GM20000 (cell line): ENCODE data around the gene EPN1.

ENCODE experiments used
- DNase-seq: peaks from one replicate; pipeline ENCODE4 v3.0.0; 2012; ENCODE audit warnings: low spot score
- CTCF ChIP-seq: IDR thresholded peaks from 2 replicates; pipeline ENCODE4 v1.5.1; 2012; ENCODE audit warnings: mild to moderate bottlenecking, control low read depth; ENCODE audit errors: extremely low read depth, missing control alignments

The EPN1 gene

DNA sequence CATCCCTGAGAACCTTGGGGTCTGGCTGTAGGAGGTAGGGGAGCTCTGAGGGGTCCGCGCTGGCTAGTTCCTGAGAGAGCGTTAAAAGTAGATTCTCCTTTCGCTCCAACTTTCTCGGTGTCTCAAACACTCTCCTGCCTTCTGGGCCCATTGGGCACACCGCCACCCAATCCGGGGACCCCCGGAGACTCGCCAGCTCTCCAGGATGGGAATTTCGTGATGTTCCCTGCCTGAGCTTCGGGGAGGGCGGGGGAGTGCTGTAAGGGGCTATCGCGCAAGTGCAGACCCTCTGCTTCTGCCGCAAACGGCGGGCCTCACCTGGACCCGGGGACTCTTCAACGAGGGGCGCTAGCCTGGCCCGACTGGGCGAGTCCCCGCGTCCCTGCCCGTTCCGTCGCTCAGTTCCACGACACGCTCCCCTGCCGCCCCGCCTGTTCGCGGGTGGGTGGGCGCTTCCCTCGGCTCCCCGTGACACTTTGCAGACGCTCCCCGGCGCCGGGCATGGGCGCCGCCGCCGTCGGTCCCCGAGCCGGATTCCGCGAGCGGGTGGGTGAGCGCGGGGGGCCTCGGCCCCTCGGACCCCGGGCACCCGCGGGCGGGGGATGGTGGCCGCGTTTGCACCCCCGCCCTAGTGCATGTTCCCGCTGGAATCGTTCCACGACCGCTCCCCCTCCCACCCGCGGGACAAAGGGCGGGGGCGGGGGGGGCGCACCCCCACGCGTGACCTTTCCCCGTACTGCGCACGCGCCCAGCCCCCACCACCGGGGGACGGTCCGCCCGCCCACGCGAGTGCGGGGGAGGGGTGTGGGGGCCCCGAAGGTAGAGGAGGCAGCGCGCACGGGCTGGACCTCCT is 27.1 kb upstream of the EPN1 start, which contains the start of gene CCDC106:
Gene CCDC106, plus strand, starts transcription at position 481 of the 853 bp plus-strand sequence. CDS start 835 bp downstream, outside the sequence.
- peak; percentile 74 for DNase-seq
- no peak for TF ChIP-seq CTCF

DNA sequence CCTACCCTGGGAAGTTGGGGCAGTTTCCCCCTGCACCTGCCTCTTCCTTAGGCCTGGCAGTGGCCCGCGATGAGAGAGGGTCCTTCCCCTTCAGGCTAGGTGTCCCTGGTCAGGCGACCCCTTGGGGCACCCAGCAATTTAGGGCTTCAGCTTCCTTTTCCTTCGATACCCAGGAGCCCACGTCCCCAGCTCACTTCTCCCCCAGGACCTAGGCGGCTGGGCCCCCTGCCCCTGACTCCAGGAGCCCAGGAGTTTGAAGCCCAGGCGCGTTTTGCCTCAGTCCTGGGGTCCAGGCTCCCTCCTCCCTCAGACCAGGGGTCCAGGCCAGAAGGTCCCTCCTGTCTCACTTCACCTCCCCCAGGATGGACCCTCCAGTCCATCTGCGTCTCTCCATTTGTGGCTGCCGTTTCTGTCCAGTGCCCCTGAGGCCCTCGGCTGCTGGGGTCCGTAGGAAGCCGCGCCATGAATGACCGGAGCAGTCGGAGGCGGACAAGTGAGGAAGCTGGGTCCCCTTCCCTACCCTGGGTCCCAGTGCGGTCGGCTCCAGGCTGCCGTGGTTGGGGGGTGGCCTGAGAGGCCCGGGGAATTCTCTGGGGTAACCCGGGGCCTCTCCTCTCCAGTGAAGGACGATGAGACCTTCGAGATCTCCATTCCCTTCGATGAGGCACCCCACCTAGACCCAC is 26.3 kb upstream of the EPN1 start:
- DNase-seq, result no peak
- no peak for TF ChIP-seq CTCF

- TF ChIP-seq CTCF, result no peak
- no peak for DNase-seq
Observed at GRCh38 chr19:55649268-55650125, 25.5 kb upstream of the EPN1 start.

GRCh38 chr19:55650126-55650557 is 24.9 kb upstream of the EPN1 start:
- TF ChIP-seq CTCF, result no peak
- DNase-seq, result peak; percentile 65

DNA sequence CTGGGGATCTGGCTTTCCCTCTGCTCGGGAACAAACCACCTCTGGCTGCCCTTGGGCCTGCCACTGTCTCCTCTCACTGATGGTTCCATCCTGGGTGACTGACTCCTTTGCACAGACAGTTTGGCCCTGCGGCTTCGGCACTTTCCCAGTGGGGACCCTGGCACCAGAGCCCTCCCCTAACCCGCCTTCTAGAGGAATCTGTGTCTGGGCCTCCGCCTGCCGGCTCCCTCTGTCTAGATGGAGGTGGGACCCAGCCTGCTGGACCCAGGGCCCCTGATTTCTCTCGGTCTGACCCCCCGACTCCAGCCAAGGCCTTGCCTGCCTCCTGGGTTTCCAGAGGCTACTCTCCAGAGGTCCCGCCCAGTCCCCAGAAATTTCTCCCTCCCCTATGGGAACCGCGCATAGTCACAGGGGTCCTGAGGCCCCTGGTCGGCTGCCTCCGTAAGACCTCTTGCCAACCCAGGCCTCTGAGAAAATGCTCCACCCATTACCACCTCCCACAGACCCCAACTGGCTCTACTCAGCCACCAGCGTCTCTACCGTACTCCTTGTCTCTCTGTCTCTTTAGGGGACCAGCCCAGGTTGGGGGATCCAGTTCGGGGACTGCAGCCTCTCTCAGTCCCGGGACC is 24.3 kb upstream of the EPN1 start:
- no peak for TF ChIP-seq CTCF
- DNase-seq, result no peak

GRCh38 chr19:55651236-55651635 is 23.8 kb upstream of the EPN1 start:
- no peak for DNase-seq
- TF ChIP-seq CTCF, result no peak
